Gastroesophageal sphincter (tissue), 3 donors: ENCODE measurements around the gene INO80C.

ENCODE experiments used
- EP300 ChIP-seq: sonication (generic); formaldehyde crosslinking; IDR thresholded peaks from one replicate; pipeline ENCODE4 v1.6.1; 2017; ENCODE audit warnings: antibody characterized with exemption, mild to moderate bottlenecking
- POLR2A ChIP-seq, 2 donors: fragments of 450-650 bp; IDR thresholded peaks; one replicate each; pipeline ENCODE4 v1.6.1; 2017; ENCODE audit warnings: antibody characterized with exemption in 2 of 2, mild to moderate bottlenecking in 2 of 2, moderate library complexity in 1 of 2
- POLR2AphosphoS5 ChIP-seq: sonication (generic); formaldehyde crosslinking; IDR thresholded peaks from one replicate; pipeline ENCODE4 v1.6.1; 2017; ENCODE audit warnings: antibody characterized with exemption
- TF ChIP-seq, protein P1 (sequence below), 4 experiments: fragments of 200-600 bp in 2 of 4; fragments of 450-650 bp in 2 of 4; sonication (generic) in 1 of 4; IDR thresholded peaks; one replicate each; pipeline ENCODE4 v1.5.1; 2017 to 2019; ENCODE audit warnings: antibody characterized with exemption in 4 of 4, mild to moderate bottlenecking in 2 of 4, moderate library complexity in 2 of 4

DNA sequence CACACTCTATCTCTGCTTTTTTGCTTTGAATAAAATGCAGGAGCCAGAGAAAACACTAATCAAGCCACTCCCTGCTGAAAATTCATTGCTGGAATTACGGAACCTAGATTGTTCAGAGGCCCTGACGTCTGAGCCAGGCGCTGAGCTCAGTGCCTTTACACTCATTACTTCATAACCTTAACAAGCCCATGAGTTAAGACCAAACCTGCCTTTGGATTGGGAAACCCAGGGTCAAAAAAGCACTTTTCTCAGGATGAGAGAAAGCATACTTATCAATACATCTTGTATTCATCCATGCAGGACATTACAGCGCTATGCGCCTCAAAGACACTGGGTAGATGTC, 762 bp downstream of the INO80C start:
- TF ChIP-seq POLR2A (IDR thresholded peaks at IDR 0.05) (no peak), POLR2AphosphoS5 (no peak), EP300 (no peak)
- TF ChIP-seq, protein P1, sequence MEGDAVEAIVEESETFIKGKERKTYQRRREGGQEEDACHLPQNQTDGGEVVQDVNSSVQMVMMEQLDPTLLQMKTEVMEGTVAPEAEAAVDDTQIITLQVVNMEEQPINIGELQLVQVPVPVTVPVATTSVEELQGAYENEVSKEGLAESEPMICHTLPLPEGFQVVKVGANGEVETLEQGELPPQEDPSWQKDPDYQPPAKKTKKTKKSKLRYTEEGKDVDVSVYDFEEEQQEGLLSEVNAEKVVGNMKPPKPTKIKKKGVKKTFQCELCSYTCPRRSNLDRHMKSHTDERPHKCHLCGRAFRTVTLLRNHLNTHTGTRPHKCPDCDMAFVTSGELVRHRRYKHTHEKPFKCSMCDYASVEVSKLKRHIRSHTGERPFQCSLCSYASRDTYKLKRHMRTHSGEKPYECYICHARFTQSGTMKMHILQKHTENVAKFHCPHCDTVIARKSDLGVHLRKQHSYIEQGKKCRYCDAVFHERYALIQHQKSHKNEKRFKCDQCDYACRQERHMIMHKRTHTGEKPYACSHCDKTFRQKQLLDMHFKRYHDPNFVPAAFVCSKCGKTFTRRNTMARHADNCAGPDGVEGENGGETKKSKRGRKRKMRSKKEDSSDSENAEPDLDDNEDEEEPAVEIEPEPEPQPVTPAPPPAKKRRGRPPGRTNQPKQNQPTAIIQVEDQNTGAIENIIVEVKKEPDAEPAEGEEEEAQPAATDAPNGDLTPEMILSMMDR (IDR thresholded peaks at IDR 0.05): no peak
